ENCODE data around the gene NOL9.

NOL9 gene

DNA sequence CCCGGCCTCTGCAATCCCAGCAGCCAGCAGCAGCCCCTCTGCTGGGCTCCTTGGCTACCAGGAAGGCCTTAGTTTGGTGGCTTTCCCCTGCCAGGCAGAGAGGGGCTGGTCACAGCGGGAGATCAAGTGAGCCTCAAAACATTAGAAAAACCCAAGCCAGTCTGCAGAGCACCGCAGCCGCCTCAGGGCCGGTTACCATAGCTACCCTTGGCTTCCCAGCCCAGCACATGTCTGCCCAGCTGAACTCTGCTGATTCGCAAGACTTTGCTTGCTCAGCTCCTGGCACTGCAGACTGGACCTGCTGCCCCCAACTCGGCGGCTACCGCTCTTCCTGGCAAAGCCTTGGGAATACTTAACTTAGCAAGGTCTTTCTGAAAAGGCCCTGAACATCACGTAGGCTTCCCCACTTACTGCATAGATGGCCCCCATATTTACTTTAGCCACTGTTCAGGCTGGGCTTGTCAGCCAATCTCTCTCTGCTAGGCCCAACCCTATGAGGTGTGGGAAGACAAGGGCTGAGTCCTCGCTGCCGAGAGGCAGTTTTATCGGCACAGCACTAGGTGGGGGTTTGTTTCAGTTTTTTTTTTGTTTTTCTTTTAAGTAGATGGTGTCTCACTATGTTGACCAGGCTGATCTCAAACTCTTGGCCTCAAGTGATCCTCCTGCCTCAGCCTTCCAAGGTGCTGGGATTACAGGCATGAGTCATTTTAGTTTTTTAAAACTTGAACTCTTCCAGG is 34.2 kb downstream of the NOL9 start:
- Histone ChIP-seq H2BK5ac (ENCODE audit: low read length) (no peak overlapping the region), H3K23ac (ENCODE audit: low read depth, low read length, poor library complexity) (no peak overlapping the region), H3K14ac (ENCODE audit: low read length) (no peak overlapping the region), H3K9ac (ENCODE audit: low read depth, low read length, poor library complexity) (no peak overlapping the region), H3K4me3 (ENCODE audit: low read length in 2 of 2) (no peak overlapping the region), H3K27me3 (ENCODE audit: control insufficient read depth in 3 of 3, insufficient read depth in 3 of 3, low read depth in 1 of 3, low read length in 3 of 3) (no peaks in the 10 kb centered on the region), H3K4ac (ENCODE audit: low read length) (no peak overlapping the region), H4K91ac (ENCODE audit: low read depth, low read length, poor library complexity) (no peak overlapping the region), H3K36me3 (replicated peaks in 1 of 2; ENCODE audit: control insufficient read depth in 2 of 2, insufficient read depth in 2 of 2, low read length in 2 of 2) (peaks cover under 1 to 10% of the 10 kb centered on the region in 2 donors), H3K79me1 (ENCODE audit: low read depth, low read length) (no peaks in the 10 kb centered on the region), H2BK120ac (ENCODE audit: low read depth, low read length) (no peak overlapping the region), H3K9me3 (replicated peaks in 1 of 2; ENCODE audit: control insufficient read depth in 2 of 2, insufficient read depth in 1 of 2, low read depth in 1 of 2, low read length in 2 of 2) (no peaks in the 10 kb centered on the region), H2AK5ac (ENCODE audit: low read depth, low read length) (no peak overlapping the region), H2AFZ (ENCODE audit: low read length) (peak overlapping the region; percentile 67), H3K4me2 (ENCODE audit: insufficient read depth, low read length, poor library complexity, severe bottlenecking) (no peak overlapping the region), H2BK12ac (ENCODE audit: low read length) (no peak overlapping the region), H4K8ac (ENCODE audit: low read depth, low read length) (no peak overlapping the region), H3K27ac (replicated peaks; ENCODE audit: low read length) (peak overlapping the region; percentile 58), H3K18ac (ENCODE audit: low read length) (peak overlapping the region; percentile 54), H2BK15ac (ENCODE audit: low read length) (no peak overlapping the region), H3K4me1 (ENCODE audit: control insufficient read depth in 2 of 2, insufficient read depth in 1 of 2, low read depth in 1 of 2, low read length in 2 of 2) (peaks cover 14 to 18% of the 10 kb centered on the region in 2 donors)
- DNase-seq (ENCODE audit: low spot score), result peak; percentile 72
- no CpG with 5 or more reads among the region's 13 CpGs for WGBS, 2 donors (ENCODE audit: extremely low coverage in 2 of 2, insufficient read length in 2 of 2, insufficient replicate concordance in 1 of 2)

DNA sequence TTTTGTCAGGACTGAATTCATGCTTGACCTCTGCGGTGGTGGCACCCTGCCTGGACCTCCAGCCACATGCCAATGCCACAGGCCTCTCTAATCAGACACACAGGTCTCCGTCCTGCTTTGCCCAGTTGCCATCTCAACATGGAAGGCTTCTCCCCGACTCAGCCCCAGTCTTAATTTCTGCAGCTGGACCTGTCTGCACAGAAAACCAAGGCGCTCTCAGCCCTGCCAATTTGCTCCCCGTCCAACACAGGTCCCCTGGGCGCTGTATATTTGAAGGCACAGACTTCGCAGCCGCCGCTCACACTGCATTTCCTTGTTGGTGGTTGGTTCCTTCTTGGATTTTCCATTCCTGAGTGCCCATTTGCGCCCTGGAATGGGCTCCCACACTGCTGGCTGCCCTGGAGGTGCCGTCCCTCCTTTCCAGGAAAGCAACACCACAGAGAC is 34.8 kb downstream of the NOL9 start:
- H4K91ac ChIP-seq (ENCODE audit: low read depth, low read length, poor library complexity), result no peak overlapping the region
- H2AFZ ChIP-seq (ENCODE audit: low read length), result peak overlapping the region; percentile 67
- no peak overlapping the region for H3K4ac ChIP-seq (ENCODE audit: low read length)
- H3K79me1 ChIP-seq (ENCODE audit: low read depth, low read length), result no peaks in the 10 kb centered on the region
- no peak overlapping the region for H4K8ac ChIP-seq (ENCODE audit: low read depth, low read length)
- no peak for DNase-seq (ENCODE audit: low spot score)
- H2BK15ac ChIP-seq (ENCODE audit: low read length), result no peak overlapping the region
- H3K9me3 ChIP-seq (replicated peaks in 1 of 2; ENCODE audit: control insufficient read depth in 2 of 2, insufficient read depth in 1 of 2, low read depth in 1 of 2, low read length in 2 of 2), result no peaks in the 10 kb centered on the region
- H3K18ac ChIP-seq (ENCODE audit: low read length), result peak overlapping the region; percentile 54
- WGBS, 2 donors (ENCODE audit: extremely low coverage in 2 of 2, insufficient read length in 2 of 2, insufficient replicate concordance in 1 of 2), result no CpG with 5 or more reads among the region's 11 CpGs
- H2BK12ac ChIP-seq (ENCODE audit: low read length), result no peak overlapping the region
- no peak overlapping the region for H3K23ac ChIP-seq (ENCODE audit: low read depth, low read length, poor library complexity)
- H3K4me1 ChIP-seq (ENCODE audit: control insufficient read depth in 2 of 2, insufficient read depth in 1 of 2, low read depth in 1 of 2, low read length in 2 of 2), result peaks cover 14 to 18% of the 10 kb centered on the region in 2 donors
- H3K27ac ChIP-seq (replicated peaks; ENCODE audit: low read length), result peak overlapping the region; percentile 58
- no peak overlapping the region for H2BK5ac ChIP-seq (ENCODE audit: low read length)
- no peak overlapping the region for H2AK5ac ChIP-seq (ENCODE audit: low read depth, low read length)
- no peak overlapping the region for H3K4me2 ChIP-seq (ENCODE audit: insufficient read depth, low read length, poor library complexity, severe bottlenecking)
- H3K9ac ChIP-seq (ENCODE audit: low read depth, low read length, poor library complexity), result no peak overlapping the region
- H2BK120ac ChIP-seq (ENCODE audit: low read depth, low read length), result no peak overlapping the region
- H3K4me3 ChIP-seq (ENCODE audit: low read length in 2 of 2), result no peak overlapping the region
- H3K36me3 ChIP-seq (replicated peaks in 1 of 2; ENCODE audit: control insufficient read depth in 2 of 2, insufficient read depth in 2 of 2, low read length in 2 of 2), result peaks cover 0 to 8% of the 10 kb centered on the region in 2 donors
- no peaks in the 10 kb centered on the region for H3K27me3 ChIP-seq (ENCODE audit: control insufficient read depth in 3 of 3, insufficient read depth in 3 of 3, low read depth in 1 of 3, low read length in 3 of 3)
- H3K14ac ChIP-seq (ENCODE audit: low read length), result no peak overlapping the region

DNA sequence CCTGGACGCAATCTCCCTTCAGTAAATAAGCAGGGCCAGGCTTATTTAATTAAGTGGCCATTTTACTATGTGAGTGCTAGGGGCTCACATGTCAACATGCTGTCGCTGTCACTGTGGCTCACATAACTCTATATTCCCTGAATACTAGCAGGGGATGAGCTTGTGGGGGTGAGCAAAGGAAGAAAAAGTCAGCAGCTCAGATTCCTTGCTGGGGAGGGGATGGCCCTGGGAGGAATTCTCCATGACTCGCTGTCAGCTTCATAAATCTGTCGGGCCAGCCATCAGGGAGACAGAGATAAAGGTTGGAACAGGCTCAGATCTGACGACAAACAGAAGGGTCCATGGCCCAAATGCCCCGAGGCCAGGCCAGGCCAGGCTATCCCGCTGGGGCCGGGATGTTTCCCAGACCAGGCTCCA is 36.9 kb downstream of the NOL9 start:
- H3K23ac ChIP-seq (ENCODE audit: low read depth, low read length, poor library complexity), result no peak overlapping the region
- H3K4ac ChIP-seq (ENCODE audit: low read length), result no peak overlapping the region
- no peak overlapping the region for H3K4me3 ChIP-seq (ENCODE audit: low read length in 2 of 2)
- H3K14ac ChIP-seq (ENCODE audit: low read length), result no peak overlapping the region
- H3K18ac ChIP-seq (ENCODE audit: low read length), result no peak overlapping the region
- H4K8ac ChIP-seq (ENCODE audit: low read depth, low read length), result no peak overlapping the region
- H3K36me3 ChIP-seq (replicated peaks in 1 of 2; ENCODE audit: control insufficient read depth in 2 of 2, insufficient read depth in 2 of 2, low read length in 2 of 2), result no peaks in the 10 kb centered on the region
- no peak overlapping the region for H3K4me2 ChIP-seq (ENCODE audit: insufficient read depth, low read length, poor library complexity, severe bottlenecking)
- no peak overlapping the region for H2BK5ac ChIP-seq (ENCODE audit: low read length)
- H3K27ac ChIP-seq (replicated peaks; ENCODE audit: low read length), result no peak overlapping the region
- no peak overlapping the region for H4K91ac ChIP-seq (ENCODE audit: low read depth, low read length, poor library complexity)
- DNase-seq (ENCODE audit: low spot score), result no peak
- H2BK120ac ChIP-seq (ENCODE audit: low read depth, low read length), result no peak overlapping the region
- no CpG with 5 or more reads among the region's 8 CpGs for WGBS, 2 donors (ENCODE audit: extremely low coverage in 2 of 2, insufficient read length in 2 of 2, insufficient replicate concordance in 1 of 2)
- peaks cover 14 to 22% of the 10 kb centered on the region in 2 donors for H3K4me1 ChIP-seq (ENCODE audit: control insufficient read depth in 2 of 2, insufficient read depth in 1 of 2, low read depth in 1 of 2, low read length in 2 of 2)
- H2AK5ac ChIP-seq (ENCODE audit: low read depth, low read length), result no peak overlapping the region
- H3K9me3 ChIP-seq (replicated peaks in 1 of 2; ENCODE audit: control insufficient read depth in 2 of 2, insufficient read depth in 1 of 2, low read depth in 1 of 2, low read length in 2 of 2), result no peaks in the 10 kb centered on the region
- H2BK15ac ChIP-seq (ENCODE audit: low read length), result no peak overlapping the region
- no peaks in the 10 kb centered on the region for H3K27me3 ChIP-seq (ENCODE audit: control insufficient read depth in 3 of 3, insufficient read depth in 3 of 3, low read depth in 1 of 3, low read length in 3 of 3)
- H3K9ac ChIP-seq (ENCODE audit: low read depth, low read length, poor library complexity), result no peak overlapping the region
- no peaks in the 10 kb centered on the region for H3K79me1 ChIP-seq (ENCODE audit: low read depth, low read length)
- H2AFZ ChIP-seq (ENCODE audit: low read length), result no peak overlapping the region
- H2BK12ac ChIP-seq (ENCODE audit: low read length), result no peak overlapping the region

DNA sequence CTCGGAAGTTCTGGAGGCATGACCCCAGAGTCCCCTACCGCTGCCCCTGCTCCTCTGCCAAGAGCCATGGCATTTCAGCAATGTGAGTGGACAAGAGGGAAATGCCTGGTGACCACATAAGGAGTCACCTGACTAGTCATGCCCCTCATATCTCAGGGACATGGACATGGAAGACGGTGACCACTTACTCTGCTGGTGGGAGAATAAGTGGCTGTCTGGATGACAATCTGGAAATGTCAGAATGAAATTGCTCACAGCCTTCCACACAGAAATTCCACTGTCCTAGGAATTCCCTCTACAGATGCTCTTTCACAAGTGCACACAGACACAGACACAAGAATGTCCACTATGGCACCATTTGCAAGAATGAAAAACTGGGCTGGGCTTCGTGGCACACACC is 38.5 kb downstream of the NOL9 start:
- H3K4me1 ChIP-seq (ENCODE audit: control insufficient read depth in 2 of 2, insufficient read depth in 1 of 2, low read depth in 1 of 2, low read length in 2 of 2), result peaks cover 14 to 31% of the 10 kb centered on the region in 2 donors
- H3K27me3 ChIP-seq (ENCODE audit: control insufficient read depth in 3 of 3, insufficient read depth in 3 of 3, low read depth in 1 of 3, low read length in 3 of 3), result no peaks in the 10 kb centered on the region
- no peak overlapping the region for H2BK120ac ChIP-seq (ENCODE audit: low read depth, low read length)
- H2BK5ac ChIP-seq (ENCODE audit: low read length), result no peak overlapping the region
- no peak for DNase-seq (ENCODE audit: low spot score)
- H2AK5ac ChIP-seq (ENCODE audit: low read depth, low read length), result no peak overlapping the region
- H3K14ac ChIP-seq (ENCODE audit: low read length), result no peak overlapping the region
- H3K9me3 ChIP-seq (replicated peaks in 1 of 2; ENCODE audit: control insufficient read depth in 2 of 2, insufficient read depth in 1 of 2, low read depth in 1 of 2, low read length in 2 of 2), result no peaks in the 10 kb centered on the region
- H3K79me1 ChIP-seq (ENCODE audit: low read depth, low read length), result peaks cover 2% of the 10 kb centered on the region
- H3K4ac ChIP-seq (ENCODE audit: low read length), result no peak overlapping the region
- H3K18ac ChIP-seq (ENCODE audit: low read length), result no peak overlapping the region
- H3K4me2 ChIP-seq (ENCODE audit: insufficient read depth, low read length, poor library complexity, severe bottlenecking), result no peak overlapping the region
- H3K4me3 ChIP-seq (ENCODE audit: low read length in 2 of 2), result no peak overlapping the region
- no peaks in the 10 kb centered on the region for H3K36me3 ChIP-seq (replicated peaks in 1 of 2; ENCODE audit: control insufficient read depth in 2 of 2, insufficient read depth in 2 of 2, low read length in 2 of 2)
- no peak overlapping the region for H2BK12ac ChIP-seq (ENCODE audit: low read length)
- no peak overlapping the region for H3K27ac ChIP-seq (replicated peaks; ENCODE audit: low read length)
- no peak overlapping the region for H4K91ac ChIP-seq (ENCODE audit: low read depth, low read length, poor library complexity)
- no CpG with 5 or more reads among the region's 4 CpGs for WGBS, 2 donors (ENCODE audit: extremely low coverage in 2 of 2, insufficient read length in 2 of 2, insufficient replicate concordance in 1 of 2)
- no peak overlapping the region for H3K23ac ChIP-seq (ENCODE audit: low read depth, low read length, poor library complexity)
- no peak overlapping the region for H4K8ac ChIP-seq (ENCODE audit: low read depth, low read length)
- H2AFZ ChIP-seq (ENCODE audit: low read length), result no peak overlapping the region
- H3K9ac ChIP-seq (ENCODE audit: low read depth, low read length, poor library complexity), result no peak overlapping the region
- H2BK15ac ChIP-seq (ENCODE audit: low read length), result no peak overlapping the region

Data from neuronal stem cell (in vitro differentiated cells).